Endothelial cell (in vitro differentiated cells): ENCODE data around the gene ATP1A4. TPM values are rescaled to one million over a fixed set of nuclear protein-coding genes. Genes with fewer than 3 reads are reported as not detected.

Source experiments
- DNase-seq: peaks from one replicate; pipeline ENCODE4 v3.0.0; 2021; ENCODE audit warnings: low spot score
- H3K27ac Mint-ChIP-seq: one replicate; pipeline ENCODE4 v1.8.0; 2021; ENCODE audit warnings: mixed read lengths, inconsistent platforms; ENCODE audit not compliant: unreplicated experiment
- H3K27me3 Mint-ChIP-seq: one replicate; pipeline ENCODE4 v1.8.0; 2021; ENCODE audit warnings: mild to moderate bottlenecking, moderate library complexity, mixed read lengths, inconsistent platforms; ENCODE audit not compliant: unreplicated experiment
- H3K36me3 Mint-ChIP-seq: one replicate; pipeline ENCODE4 v1.8.0; 2021; ENCODE audit warnings: mild to moderate bottlenecking, low read depth, mixed read lengths, inconsistent platforms; ENCODE audit not compliant: unreplicated experiment
- H3K4me1 Mint-ChIP-seq: one replicate; pipeline ENCODE4 v1.8.0; 2021; ENCODE audit warnings: mild to moderate bottlenecking, mixed read lengths, inconsistent platforms; ENCODE audit not compliant: unreplicated experiment
- H3K4me3 Mint-ChIP-seq: one replicate; pipeline ENCODE4 v1.8.0; 2021; ENCODE audit warnings: mild to moderate bottlenecking, mixed read lengths, inconsistent platforms; ENCODE audit not compliant: unreplicated experiment
- H3K9me3 Mint-ChIP-seq: one replicate; pipeline ENCODE4 v1.8.0; 2021; ENCODE audit warnings: mixed read lengths, inconsistent platforms; ENCODE audit not compliant: unreplicated experiment
- CTCF ChIP-seq: fragments of 200-600 bp; sonication (generic); IDR thresholded peaks from one replicate; pipeline ENCODE4 v1.5.0; 2021; ENCODE audit warnings: antibody characterized with exemption; ENCODE audit not compliant: unreplicated experiment
- total RNA-seq: library from RNA; stranded (reverse); fragmentation: NEBNext Ultra II Directional; extraction: Animal tissue kit (Norgen Biotek cat#: 25700); gene quantifications from one replicate; pipeline ENCODE4 v1.2.1, GENCODE V29; 2021; ENCODE audit not compliant: unreplicated experiment

The ATP1A4 gene
- total RNA-seq, 1 donor from 2014 or later, result not detected

GRCh38 chr1:160171980-160172379 lies 20.6 kb downstream of the ATP1A4 start:
- no peak for DNase-seq
- Mint-ChIP-seq H3K9me3 (no peaks in the 10 kb centered on the region), H3K36me3 (no peaks in the 10 kb centered on the region), H3K4me3 (no peak overlapping the region), H3K27me3 (no peaks in the 10 kb centered on the region), H3K27ac (no peak overlapping the region), H3K4me1 (peaks cover 14% of the 10 kb centered on the region)
- no peak for TF ChIP-seq CTCF

- TF ChIP-seq CTCF, result no peak
- H3K9me3 Mint-ChIP-seq, result no peaks in the 10 kb centered on the region
- no peak overlapping the region for H3K4me3 Mint-ChIP-seq
- no peaks in the 10 kb centered on the region for H3K27me3 Mint-ChIP-seq
- H3K36me3 Mint-ChIP-seq, result no peaks in the 10 kb centered on the region
- no peak for DNase-seq
- peaks cover 6% of the 10 kb centered on the region for H3K4me1 Mint-ChIP-seq
- H3K27ac Mint-ChIP-seq, result no peak overlapping the region
These were observed 25.8 kb downstream of the ATP1A4 start for GRCh38 chr1:160177231-160177630.

GRCh38 chr1:160177667-160178066 lies 26.3 kb downstream of the ATP1A4 start:
- no peak overlapping the region for H3K4me3 Mint-ChIP-seq
- H3K4me1 Mint-ChIP-seq, result peaks cover 3% of the 10 kb centered on the region
- TF ChIP-seq CTCF, result no peak
- DNase-seq, result no peak
- H3K36me3 Mint-ChIP-seq, result no peaks in the 10 kb centered on the region
- H3K27me3 Mint-ChIP-seq, result no peaks in the 10 kb centered on the region
- no peak overlapping the region for H3K27ac Mint-ChIP-seq
- H3K9me3 Mint-ChIP-seq, result no peaks in the 10 kb centered on the region

- H3K27ac Mint-ChIP-seq, result no peak overlapping the region
- no peak for DNase-seq
- no peaks in the 10 kb centered on the region for H3K9me3 Mint-ChIP-seq
- TF ChIP-seq CTCF, result no peak
- no peak overlapping the region for H3K4me3 Mint-ChIP-seq
- no peaks in the 10 kb centered on the region for H3K4me1 Mint-ChIP-seq
- H3K36me3 Mint-ChIP-seq, result no peaks in the 10 kb centered on the region
- no peaks in the 10 kb centered on the region for H3K27me3 Mint-ChIP-seq
These were observed 27.3 kb downstream of the ATP1A4 start for GRCh38 chr1:160178731-160179130.

GRCh38 chr1:160179336-160179735 lies 27.9 kb downstream of the ATP1A4 start:
- H3K9me3 Mint-ChIP-seq, result no peaks in the 10 kb centered on the region
- H3K4me1 Mint-ChIP-seq, result no peaks in the 10 kb centered on the region
- H3K27me3 Mint-ChIP-seq, result no peaks in the 10 kb centered on the region
- no peak overlapping the region for H3K4me3 Mint-ChIP-seq
- DNase-seq, result no peak
- no peak overlapping the region for H3K27ac Mint-ChIP-seq
- no peaks in the 10 kb centered on the region for H3K36me3 Mint-ChIP-seq
- TF ChIP-seq CTCF, result no peak
